Camera-type eye (tissue), 1 donor: ENCODE results near the gene SOBP. TPM values are rescaled to one million over a fixed set of nuclear protein-coding genes. Genes with fewer than 3 reads are reported as not detected.

Experiments used
- total RNA-seq: library from RNA; depleted of rRNA; stranded (reverse); fragments of >200 nt; gene quantifications from one replicate; pipeline ENCODE4 v1.2.3, GENCODE V29; 2014

SOBP gene, protein sequence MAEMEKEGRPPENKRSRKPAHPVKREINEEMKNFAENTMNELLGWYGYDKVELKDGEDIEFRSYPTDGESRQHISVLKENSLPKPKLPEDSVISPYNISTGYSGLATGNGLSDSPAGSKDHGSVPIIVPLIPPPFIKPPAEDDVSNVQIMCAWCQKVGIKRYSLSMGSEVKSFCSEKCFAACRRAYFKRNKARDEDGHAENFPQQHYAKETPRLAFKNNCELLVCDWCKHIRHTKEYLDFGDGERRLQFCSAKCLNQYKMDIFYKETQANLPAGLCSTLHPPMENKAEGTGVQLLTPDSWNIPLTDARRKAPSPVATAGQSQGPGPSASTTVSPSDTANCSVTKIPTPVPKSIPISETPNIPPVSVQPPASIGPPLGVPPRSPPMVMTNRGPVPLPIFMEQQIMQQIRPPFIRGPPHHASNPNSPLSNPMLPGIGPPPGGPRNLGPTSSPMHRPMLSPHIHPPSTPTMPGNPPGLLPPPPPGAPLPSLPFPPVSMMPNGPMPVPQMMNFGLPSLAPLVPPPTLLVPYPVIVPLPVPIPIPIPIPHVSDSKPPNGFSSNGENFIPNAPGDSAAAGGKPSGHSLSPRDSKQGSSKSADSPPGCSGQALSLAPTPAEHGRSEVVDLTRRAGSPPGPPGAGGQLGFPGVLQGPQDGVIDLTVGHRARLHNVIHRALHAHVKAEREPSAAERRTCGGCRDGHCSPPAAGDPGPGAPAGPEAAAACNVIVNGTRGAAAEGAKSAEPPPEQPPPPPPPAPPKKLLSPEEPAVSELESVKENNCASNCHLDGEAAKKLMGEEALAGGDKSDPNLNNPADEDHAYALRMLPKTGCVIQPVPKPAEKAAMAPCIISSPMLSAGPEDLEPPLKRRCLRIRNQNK
- 23.9 TPM for total RNA-seq

DNA sequence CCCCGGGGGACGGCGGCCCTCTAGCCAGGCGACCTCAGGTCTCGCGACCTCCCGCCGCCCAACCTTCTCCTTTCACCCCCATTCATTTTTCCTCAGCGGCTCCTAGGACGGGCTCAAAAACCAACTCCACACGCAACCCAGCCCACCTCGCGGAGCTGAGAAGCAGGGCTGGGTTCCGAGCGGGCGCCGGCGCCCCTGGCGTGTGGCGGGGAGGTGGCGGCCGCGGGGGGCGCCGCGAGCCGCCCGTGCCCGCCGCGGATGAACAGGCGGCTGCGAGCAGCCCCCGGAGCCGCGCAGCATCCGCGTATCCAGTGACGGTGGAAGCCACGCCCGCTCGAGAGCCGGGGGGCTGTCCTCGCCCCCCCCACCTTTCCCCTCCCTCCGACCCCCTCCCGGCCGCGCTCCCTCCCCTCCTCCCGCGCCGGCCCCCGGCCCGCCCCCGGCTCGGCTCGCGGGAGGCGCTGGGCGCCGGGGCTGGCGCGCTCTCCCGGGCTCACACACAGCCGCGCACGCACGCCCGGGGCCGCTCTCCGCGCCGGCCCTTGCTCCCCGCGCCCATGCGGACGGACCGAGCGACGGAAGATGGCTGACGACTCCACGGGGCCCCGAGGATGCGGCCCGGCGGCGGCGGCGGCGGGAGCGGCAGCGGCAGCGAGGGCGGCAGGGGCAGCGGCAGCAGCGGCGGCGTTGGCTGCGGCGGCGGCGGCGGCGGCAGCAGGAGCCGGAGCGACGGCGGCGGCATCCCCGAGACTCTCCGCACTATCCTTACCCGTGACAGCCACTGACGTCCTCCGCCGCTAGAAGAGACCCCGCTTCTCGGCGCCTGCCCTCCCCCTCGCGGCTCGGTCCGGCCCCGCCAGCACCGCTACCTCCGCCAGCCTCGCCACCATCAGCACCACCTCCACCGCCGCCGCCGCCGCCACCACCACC, at the start of gene SOBP:
Gene SOBP (plus strand): TSS at position 482 of the 930 bp plus-strand sequence. CDS start 500 bp downstream, outside the sequence.

DNA sequence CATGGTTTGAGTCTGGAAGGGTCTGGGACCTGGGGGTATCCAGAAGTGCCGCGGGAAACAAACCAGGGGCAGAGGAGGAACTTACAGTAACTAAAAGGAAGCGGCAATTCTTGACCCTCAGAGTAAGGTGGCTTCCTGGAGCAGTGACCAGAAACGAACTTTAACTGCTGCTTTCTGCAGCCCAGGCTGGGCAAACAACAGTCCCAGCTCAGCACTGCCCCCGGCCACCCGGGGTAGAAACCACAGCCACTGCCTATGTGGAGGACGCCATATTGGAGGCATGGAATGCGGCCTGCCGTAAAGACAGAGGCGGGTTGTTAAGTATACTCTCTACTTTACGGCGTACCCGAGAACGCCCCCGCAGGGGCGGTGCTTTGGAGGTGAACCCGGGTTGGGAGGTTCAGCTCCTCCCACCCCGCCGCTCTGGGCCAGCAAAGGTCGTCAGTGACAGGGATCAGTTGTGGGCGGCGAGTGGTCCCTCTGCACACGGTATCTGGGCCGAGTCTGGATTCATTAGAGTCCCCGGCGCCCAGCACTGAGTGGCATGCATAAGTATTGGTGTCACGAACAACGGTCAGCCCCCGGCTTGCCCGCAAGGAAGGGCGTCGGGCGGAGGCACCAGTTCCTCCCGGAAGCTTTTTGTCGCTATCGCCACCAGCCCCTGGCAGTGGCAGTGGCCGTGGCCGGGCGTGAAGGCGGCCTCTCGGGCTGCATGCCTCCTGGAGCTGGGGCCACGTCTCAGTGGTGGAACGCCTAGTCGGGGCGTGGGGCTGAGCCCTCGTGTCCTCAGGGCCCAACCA, 30.4 kb upstream of the SOBP start, which contains the start of gene PDSS2:
Gene PDSS2 (minus strand): TSS at position 282 of the 800 bp plus-strand sequence. CDS start 279 bp downstream, at position 3.

Other genes starting within 250 kb of the SOBP start
- gene PDSS2, start 30.6 kb upstream of the SOBP start, total RNA-seq = 20.0 TPM